Gastrocnemius medialis (tissue), 4 donors: ENCODE data around the gene SLCO3A1. TPM values are rescaled to one million over a fixed set of nuclear protein-coding genes. Genes with fewer than 3 reads are reported as not detected.

Source experiments
- ATAC-seq, 2 donors: fragments of 150-250 bp; one replicate each; pipeline ENCODE4 v1.9.1; 2016
- DNase-seq, 2 donors: peaks; one replicate each; pipeline ENCODE4 v3.0.0-alpha.2; 2019
- H3K27ac ChIP-seq, 4 donors: fragments of 200-600 bp; sonication (generic); 1 replicate in 1 of 4; 2 replicates in 3 of 4; pipeline ENCODE4 v1.5.1; 2016 to 2018; ENCODE audit warnings: mild to moderate bottlenecking in 2 of 4, moderate library complexity in 1 of 4
- H3K27me3 ChIP-seq, 3 donors: fragments of 200-600 bp; sonication (generic) in 2 of 3; 1 replicate in 1 of 3; 2 replicates in 2 of 3; pipeline versions ENCODE4 v1.5.1 to v1.6.0; 2016 to 2019; ENCODE audit warnings: mild to moderate bottlenecking in 1 of 3, moderate library complexity in 1 of 3
- H3K36me3 ChIP-seq, 2 donors: fragments of 200-600 bp; sonication (generic) in 1 of 2; one replicate each; pipeline ENCODE4 v1.5.1; 2017 to 2018
- H3K4me1 ChIP-seq, 2 donors: fragments of 200-600 bp; sonication (generic) in 1 of 2; one replicate each; pipeline ENCODE4 v1.5.1; 2016 to 2017; ENCODE audit warnings: mild to moderate bottlenecking in 2 of 2
- H3K4me3 ChIP-seq, 4 donors: fragments of 200-600 bp; sonication (generic) in 3 of 4; 1 replicate in 1 of 4; 2 replicates in 3 of 4; pipeline ENCODE4 v1.5.1; 2016 to 2019; ENCODE audit warnings: mild to moderate bottlenecking in 2 of 4
- H3K9me3 ChIP-seq, 3 donors: fragments of 200-600 bp; sonication (generic) in 2 of 3; 1 replicate in 1 of 3; 2 replicates in 2 of 3; pipeline ENCODE4 v1.5.1; 2016 to 2019
- POLR2A ChIP-seq, 2 donors: fragments of 450-650 bp; IDR thresholded peaks; one replicate each; pipeline ENCODE4 v1.6.1; 2017; ENCODE audit warnings: antibody characterized with exemption in 2 of 2, mild to moderate bottlenecking in 2 of 2, moderate library complexity in 2 of 2
- in situ Hi-C, 4 donors: fragments of 200-750 bp; cut with MboI; loops; one replicate each; pipeline versions ENCODE4 v1.15.0 to v1.8.0; 2017; ENCODE audit warnings: low sequenced_read_pairs in 4 of 4
- intact Hi-C: fragments of 100-400 bp; cut with DNase I; formaldehyde crosslinking; loops from one replicate; pipeline ENCODE4 v1.15.1; 2023; ENCODE audit warnings: low total_unique reads
- total RNA-seq, 4 donors: library from RNA; depleted of rRNA; stranded (reverse); fragments of >200 nt; gene quantifications; one replicate each; pipeline versions ENCODE4 v1.1.0 to v1.2.3, GENCODE V29; 2016
- TF ChIP-seq, protein P1 (sequence below), 5 experiments: fragments of 450-650 bp in 3 of 5; fragments of 200-600 bp in 2 of 5; sonication (generic) in 2 of 5; IDR thresholded peaks in 4 of 5; conservative IDR thresholded peaks in 1 of 5; 1 replicate in 4 of 5; 2 replicates in 1 of 5; pipeline ENCODE4 v1.5.1; 2016 to 2019; ENCODE audit warnings: antibody characterized with exemption in 5 of 5, mild to moderate bottlenecking in 3 of 5, moderate library complexity in 3 of 5

Gene SLCO3A1
- total RNA-seq, 4 donors from 2014 or later, result 1.3 to 3.6 (median 3.0) TPM

DNA sequence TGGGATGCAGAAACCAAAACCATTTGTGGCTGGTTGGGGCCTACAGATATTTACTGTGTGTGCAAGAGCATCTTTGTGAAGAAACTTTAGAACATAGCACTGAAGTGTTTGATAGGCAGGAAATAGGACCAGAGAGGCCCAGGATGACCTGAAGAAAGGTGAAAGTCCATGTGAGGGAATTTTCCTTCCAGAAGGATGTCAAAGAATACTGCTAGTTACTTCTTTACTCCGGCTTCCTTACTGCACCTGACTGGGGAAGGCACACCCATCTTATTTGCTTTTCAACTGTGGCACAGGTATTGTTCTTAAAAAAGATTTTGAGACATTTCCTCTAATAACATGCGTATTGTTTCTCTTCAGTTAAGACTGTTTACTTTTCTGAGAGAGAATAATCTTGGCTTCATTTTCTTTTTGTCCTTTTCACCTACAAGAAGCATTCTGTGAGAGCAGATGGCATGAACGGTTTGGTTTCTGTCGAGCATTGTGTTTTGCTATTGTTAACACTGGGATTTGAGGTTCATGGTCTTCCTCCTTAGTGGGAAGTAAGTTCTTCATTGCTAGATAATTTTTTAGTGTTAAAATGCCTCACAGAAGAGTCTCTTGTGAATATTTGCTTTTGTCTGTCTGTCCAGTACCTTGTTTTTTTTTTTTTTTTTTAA is 71.5 kb downstream of the SLCO3A1 start:
- no peaks in the 10 kb centered on the region for H3K27me3 ChIP-seq
- H3K4me3 ChIP-seq, result no peak overlapping the region
- TF ChIP-seq, protein P1, sequence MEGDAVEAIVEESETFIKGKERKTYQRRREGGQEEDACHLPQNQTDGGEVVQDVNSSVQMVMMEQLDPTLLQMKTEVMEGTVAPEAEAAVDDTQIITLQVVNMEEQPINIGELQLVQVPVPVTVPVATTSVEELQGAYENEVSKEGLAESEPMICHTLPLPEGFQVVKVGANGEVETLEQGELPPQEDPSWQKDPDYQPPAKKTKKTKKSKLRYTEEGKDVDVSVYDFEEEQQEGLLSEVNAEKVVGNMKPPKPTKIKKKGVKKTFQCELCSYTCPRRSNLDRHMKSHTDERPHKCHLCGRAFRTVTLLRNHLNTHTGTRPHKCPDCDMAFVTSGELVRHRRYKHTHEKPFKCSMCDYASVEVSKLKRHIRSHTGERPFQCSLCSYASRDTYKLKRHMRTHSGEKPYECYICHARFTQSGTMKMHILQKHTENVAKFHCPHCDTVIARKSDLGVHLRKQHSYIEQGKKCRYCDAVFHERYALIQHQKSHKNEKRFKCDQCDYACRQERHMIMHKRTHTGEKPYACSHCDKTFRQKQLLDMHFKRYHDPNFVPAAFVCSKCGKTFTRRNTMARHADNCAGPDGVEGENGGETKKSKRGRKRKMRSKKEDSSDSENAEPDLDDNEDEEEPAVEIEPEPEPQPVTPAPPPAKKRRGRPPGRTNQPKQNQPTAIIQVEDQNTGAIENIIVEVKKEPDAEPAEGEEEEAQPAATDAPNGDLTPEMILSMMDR (IDR thresholded peaks at IDR 0.05 in 4 of 5, conservative IDR thresholded peaks at IDR 0.05 in 1 of 5), result no peak
- no peak for TF ChIP-seq POLR2A (IDR thresholded peaks at IDR 0.05)
- intact Hi-C loops, result no loop called here
- no peaks in the 10 kb centered on the region for H3K9me3 ChIP-seq
- no peaks in the 10 kb centered on the region for H3K36me3 ChIP-seq
- ATAC-seq, result no peak
- in situ Hi-C loops, result loop anchor here in 1 of 4 donors (25.0 kb wide), 1 partner anchor 213 kb away; no protein-coding TSS in a partner anchor
- peaks cover 14 to 48% of the 10 kb centered on the region in 2 donors for H3K4me1 ChIP-seq
- no peak for DNase-seq
- no peak overlapping the region for H3K27ac ChIP-seq

DNA sequence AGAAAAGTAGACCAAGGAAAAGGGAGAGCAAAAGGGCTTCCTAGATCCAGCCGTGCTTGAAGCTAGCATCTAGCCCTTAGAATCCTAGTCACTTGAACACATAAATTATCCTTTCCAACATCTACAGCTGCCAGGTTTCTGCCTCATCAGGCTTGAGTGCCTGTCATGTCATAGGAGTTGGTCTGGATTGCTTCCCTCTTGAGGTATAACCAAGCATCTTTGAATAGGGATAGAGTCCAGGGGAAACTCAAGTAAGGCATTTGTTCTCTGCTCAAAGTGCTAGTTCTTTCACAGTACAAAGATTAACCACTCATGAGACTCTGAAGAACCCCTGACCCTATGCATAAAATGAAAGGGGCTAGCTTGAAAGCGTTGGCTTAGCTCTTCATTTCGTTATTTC is 72.3 kb downstream of the SLCO3A1 start:
- intact Hi-C loops, result no loop called here
- H3K4me1 ChIP-seq, result peaks cover 14 to 46% of the 10 kb centered on the region in 2 donors

DNA sequence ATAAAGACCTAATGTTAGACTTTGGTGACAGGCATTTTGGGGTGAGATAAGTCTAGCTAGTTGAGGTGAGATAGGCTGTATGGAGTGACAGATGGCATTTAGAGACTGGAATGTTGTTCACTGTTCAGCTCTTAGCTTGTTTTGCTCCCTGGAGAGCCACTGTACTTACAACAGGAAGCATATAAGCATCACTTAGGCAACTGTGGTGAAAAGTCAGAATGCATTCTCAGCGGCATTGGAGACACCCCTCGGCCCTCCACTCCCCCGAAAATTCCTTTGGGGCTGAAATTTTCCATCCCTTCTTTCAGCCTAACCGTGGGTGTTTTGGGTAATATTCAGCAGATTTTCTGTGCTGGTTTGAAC is 73.4 kb downstream of the SLCO3A1 start:
- Histone ChIP-seq H3K27ac (peak overlapping the region in 3 of 4 donors; percentile 10 to 35 (median 12)), H3K27me3 (no peaks in the 10 kb centered on the region), H3K4me1 (peaks cover 9 to 36% of the 10 kb centered on the region in 2 donors), H3K36me3 (no peaks in the 10 kb centered on the region), H3K9me3 (no peaks in the 10 kb centered on the region), H3K4me3 (no peak overlapping the region)
- DNase-seq (no peak), ATAC-seq (peak in 1 of 2 donors; percentile 40)
- in situ Hi-C loops (loop anchor here in 1 of 4 donors (25.0 kb wide), 1 partner anchor 215 kb away; no protein-coding TSS in a partner anchor), intact Hi-C loops (no loop called here)
- TF ChIP-seq, protein P1 (IDR thresholded peaks at IDR 0.05 in 4 of 5, conservative IDR thresholded peaks at IDR 0.05 in 1 of 5), result no peak
- TF ChIP-seq POLR2A (IDR thresholded peaks at IDR 0.05), result no peak

More for the DNA sequence above, 72.3 kb downstream of the SLCO3A1 start:
- H3K27ac ChIP-seq, result no peak overlapping the region
- no peaks in the 10 kb centered on the region for H3K27me3 ChIP-seq
- no peak overlapping the region for H3K4me3 ChIP-seq
- no peaks in the 10 kb centered on the region for H3K9me3 ChIP-seq
- no peak for DNase-seq
- no peak for ATAC-seq
- no peaks in the 10 kb centered on the region for H3K36me3 ChIP-seq
- TF ChIP-seq, protein P1 (IDR thresholded peaks at IDR 0.05 in 4 of 5, conservative IDR thresholded peaks at IDR 0.05 in 1 of 5), result no peak
- no peak for TF ChIP-seq POLR2A (IDR thresholded peaks at IDR 0.05)
- in situ Hi-C loops, result loop anchor here in 1 of 4 donors (25.0 kb wide), 1 partner anchor 213 kb away; no protein-coding TSS in a partner anchor

DNA sequence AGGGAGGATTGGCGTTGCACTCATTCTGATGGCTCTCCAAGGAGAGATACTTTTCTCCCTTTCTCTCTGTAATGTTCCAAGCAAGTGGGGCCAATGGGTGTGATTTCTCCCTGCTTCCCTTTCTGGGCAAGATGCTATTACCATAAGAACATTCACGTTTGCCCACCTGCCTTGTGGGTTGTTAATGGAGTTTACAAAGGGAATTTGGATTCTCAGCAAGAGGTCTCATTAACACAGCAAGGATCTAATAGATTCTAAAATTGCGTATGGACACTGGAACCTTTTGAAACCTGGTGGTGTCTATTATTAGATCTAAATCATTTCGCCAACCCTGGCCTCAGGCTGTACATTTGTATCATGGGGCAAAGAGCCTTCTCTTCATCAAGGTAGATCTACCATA is 74.1 kb downstream of the SLCO3A1 start:
- ATAC-seq, result no peak
- TF ChIP-seq POLR2A (IDR thresholded peaks at IDR 0.05), result no peak
- TF ChIP-seq, protein P1 (IDR thresholded peaks at IDR 0.05 in 4 of 5, conservative IDR thresholded peaks at IDR 0.05 in 1 of 5), result no peak
- DNase-seq, result no peak
- in situ Hi-C loops, result loop anchor here in 1 of 4 donors (25.0 kb wide), 1 partner anchor 215 kb away; no protein-coding TSS in a partner anchor
- peaks cover 5 to 29% of the 10 kb centered on the region in 2 donors for H3K4me1 ChIP-seq
- H3K9me3 ChIP-seq, result no peaks in the 10 kb centered on the region
- no peaks in the 10 kb centered on the region for H3K27me3 ChIP-seq
- intact Hi-C loops, result no loop called here
- H3K27ac ChIP-seq, result peak overlapping the region in 2 of 4 donors; percentile 3 to 35
- no peak overlapping the region for H3K4me3 ChIP-seq
- H3K36me3 ChIP-seq, result no peaks in the 10 kb centered on the region
